T-helper 2 cell treated with Interferon-gamma antibody and Interleukin-4, amounts not matched to agents 5 μg/mL and 100 μg/mL, for 36 hours (primary cell): ENCODE measurements around the gene OR2H1.

Experiments
- DNase-seq: peaks from one replicate; pipeline ENCODE4 v3.0.0; 2021; ENCODE audit warnings: low spot score
- H3K27ac Mint-ChIP-seq: one replicate; pipeline ENCODE4 v1.8.0; 2021; ENCODE audit warnings: mild to moderate bottlenecking, mixed read lengths
- H3K27me3 Mint-ChIP-seq: one replicate; pipeline ENCODE4 v1.8.0; 2021; ENCODE audit warnings: low read depth, mixed read lengths
- H3K36me3 Mint-ChIP-seq: one replicate; pipeline ENCODE4 v1.8.0; 2021; ENCODE audit warnings: low read depth, mixed read lengths
- H3K4me1 Mint-ChIP-seq: one replicate; pipeline ENCODE4 v1.8.0; 2021; ENCODE audit warnings: low read depth, mixed read lengths
- H3K4me3 Mint-ChIP-seq: one replicate; pipeline ENCODE4 v1.8.0; 2022; ENCODE audit warnings: mild to moderate bottlenecking, moderate library complexity, mixed read lengths
- H3K9me3 Mint-ChIP-seq: one replicate; pipeline ENCODE4 v1.8.0; 2021; ENCODE audit warnings: mixed read lengths

Gene OR2H1

DNA sequence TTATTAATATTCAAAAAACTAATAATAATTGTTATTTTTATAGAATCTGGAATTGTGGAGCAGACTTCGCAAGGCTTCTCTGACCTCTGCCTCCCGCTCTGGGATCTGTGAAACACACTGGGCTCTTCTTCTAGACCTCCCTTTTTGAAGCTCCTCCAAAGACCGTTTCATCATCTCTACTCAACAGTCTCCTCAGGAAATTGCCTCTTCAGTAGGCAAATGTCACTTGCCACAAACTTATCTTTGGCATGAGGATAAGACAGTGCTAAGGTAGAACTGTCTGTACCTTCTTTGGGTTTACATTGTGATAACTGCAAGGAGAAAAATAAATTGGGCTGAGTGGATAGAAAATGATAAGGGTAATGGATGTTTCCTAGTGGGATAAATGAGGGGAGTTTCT lies 33.1 kb downstream of the OR2H1 start:
- peaks cover 2% of the 10 kb centered on the region for H3K27me3 Mint-ChIP-seq
- H3K27ac Mint-ChIP-seq: no peak overlapping the region
- H3K9me3 Mint-ChIP-seq: no peaks in the 10 kb centered on the region
- H3K4me1 Mint-ChIP-seq: no peaks in the 10 kb centered on the region
- H3K4me3 Mint-ChIP-seq: no peak overlapping the region
- no peaks in the 10 kb centered on the region for H3K36me3 Mint-ChIP-seq
- no peak for DNase-seq

DNA sequence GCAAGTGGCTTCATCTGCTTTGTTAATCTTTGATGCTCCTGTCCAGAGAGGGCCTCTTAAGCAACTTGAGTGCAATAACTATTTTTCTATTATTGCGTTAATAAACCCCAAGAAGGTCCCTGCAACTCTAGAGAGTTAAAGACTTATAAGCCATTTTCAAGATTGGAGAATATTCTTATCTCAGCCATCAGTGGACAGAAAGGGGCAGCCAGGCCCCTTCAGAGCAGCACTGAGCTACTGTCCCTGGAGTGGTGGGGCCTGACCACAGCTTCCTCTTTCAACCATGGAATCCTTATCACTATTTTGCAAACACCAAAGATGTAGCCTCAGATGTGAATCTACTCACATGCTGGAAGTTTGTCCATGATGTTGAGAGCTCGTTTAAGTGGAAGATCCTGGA lies 33.6 kb downstream of the OR2H1 start:
- no peaks in the 10 kb centered on the region for H3K9me3 Mint-ChIP-seq
- no peaks in the 10 kb centered on the region for H3K4me1 Mint-ChIP-seq
- no peak overlapping the region for H3K4me3 Mint-ChIP-seq
- DNase-seq: no peak
- no peaks in the 10 kb centered on the region for H3K36me3 Mint-ChIP-seq
- no peak overlapping the region for H3K27ac Mint-ChIP-seq
- H3K27me3 Mint-ChIP-seq: peaks cover 4% of the 10 kb centered on the region

DNA sequence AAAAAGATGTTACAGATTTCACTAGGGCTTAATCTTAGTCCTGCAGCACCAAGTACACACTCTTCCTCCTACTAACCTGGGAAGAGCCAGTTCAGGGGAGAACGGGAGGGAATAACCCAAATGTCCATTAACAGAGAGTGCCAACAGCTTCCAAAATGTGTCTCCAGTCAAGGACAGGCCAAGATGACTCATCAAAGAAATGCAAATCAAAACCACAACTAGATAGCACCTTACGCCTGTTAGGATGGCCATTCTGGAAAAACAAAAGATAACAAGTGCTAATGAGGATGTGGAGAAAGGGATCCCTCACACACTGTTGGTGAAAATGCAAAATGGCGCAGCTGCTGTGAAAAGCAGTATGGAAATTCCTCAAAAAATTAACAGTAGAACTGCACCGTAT lies 34.6 kb downstream of the OR2H1 start:
- H3K4me3 Mint-ChIP-seq: no peak overlapping the region
- peaks cover 6% of the 10 kb centered on the region for H3K27me3 Mint-ChIP-seq
- no peak for DNase-seq
- H3K36me3 Mint-ChIP-seq: no peaks in the 10 kb centered on the region
- H3K4me1 Mint-ChIP-seq: no peaks in the 10 kb centered on the region
- no peaks in the 10 kb centered on the region for H3K9me3 Mint-ChIP-seq
- H3K27ac Mint-ChIP-seq: no peak overlapping the region

DNA sequence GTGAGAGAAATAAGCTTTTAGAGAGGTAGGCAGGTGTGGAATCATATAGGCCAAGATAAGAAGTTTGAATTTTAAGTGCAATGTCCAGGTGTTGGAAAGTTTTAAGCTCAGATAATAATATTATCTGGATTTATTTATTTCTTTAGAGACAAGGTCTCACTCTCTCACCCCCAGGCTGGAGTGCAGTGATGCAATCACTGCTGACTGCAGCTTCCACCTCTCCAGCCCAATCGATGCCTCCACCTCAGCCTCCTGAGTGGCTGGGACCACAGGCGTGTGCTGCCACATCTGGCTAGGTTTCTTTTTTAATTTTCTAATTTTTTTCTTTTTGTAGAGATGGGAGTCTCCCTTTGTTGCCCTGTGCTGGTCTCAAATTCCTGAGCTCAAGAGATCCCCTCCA lies 36.3 kb downstream of the OR2H1 start:
- Mint-ChIP-seq H3K9me3 (no peaks in the 10 kb centered on the region), H3K4me1 (no peaks in the 10 kb centered on the region), H3K27ac (no peak overlapping the region), H3K27me3 (peaks cover 16% of the 10 kb centered on the region), H3K4me3 (no peak overlapping the region), H3K36me3 (no peaks in the 10 kb centered on the region)
- DNase-seq: no peak

DNA sequence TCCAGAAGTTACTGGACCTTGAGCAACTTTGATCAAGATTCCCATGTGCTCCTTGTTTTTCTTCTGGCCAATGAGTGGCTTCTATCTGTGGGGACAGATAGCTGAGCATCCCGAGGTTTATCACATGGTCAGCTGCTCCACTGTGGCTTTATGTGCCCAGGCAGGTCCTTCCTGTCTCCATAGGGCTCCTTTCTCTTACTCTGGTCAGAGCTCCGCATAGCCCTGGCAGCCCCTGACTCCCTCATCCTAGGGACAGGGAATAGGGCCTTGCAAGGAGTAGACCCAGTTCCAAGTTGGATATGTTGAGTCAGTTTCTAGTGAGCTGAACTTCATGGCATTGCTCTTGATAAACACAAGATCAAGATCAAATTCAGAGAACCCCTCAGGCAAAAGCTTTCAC lies 37.2 kb downstream of the OR2H1 start:
- Mint-ChIP-seq H3K4me1 (no peaks in the 10 kb centered on the region), H3K27me3 (peaks cover 23% of the 10 kb centered on the region), H3K36me3 (no peaks in the 10 kb centered on the region), H3K4me3 (no peak overlapping the region), H3K27ac (no peak overlapping the region), H3K9me3 (no peaks in the 10 kb centered on the region)
- DNase-seq: no peak

DNA sequence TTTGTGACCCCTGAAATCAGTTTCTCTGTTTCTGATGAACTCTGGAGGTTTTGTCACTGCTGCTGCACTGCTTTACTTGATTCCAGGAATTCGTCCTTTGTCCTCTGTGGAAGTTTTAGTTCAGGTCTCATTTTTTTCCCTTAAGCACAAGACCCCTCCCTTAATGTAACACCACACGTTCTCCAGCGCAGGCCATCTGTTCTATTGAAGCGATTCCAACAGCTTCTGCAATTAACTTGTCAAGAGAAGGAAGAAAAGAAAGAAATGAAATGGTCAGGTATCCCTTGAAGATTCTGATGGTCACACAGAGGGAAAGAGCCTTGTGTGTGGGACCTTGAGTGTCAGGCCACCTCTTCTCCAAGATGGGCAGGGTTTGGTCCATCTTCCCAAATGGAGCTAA lies 38.6 kb downstream of the OR2H1 start:
- no peak for DNase-seq
- Mint-ChIP-seq H3K4me1 (no peaks in the 10 kb centered on the region), H3K9me3 (no peaks in the 10 kb centered on the region), H3K4me3 (no peak overlapping the region), H3K27ac (no peak overlapping the region), H3K27me3 (peaks cover 23% of the 10 kb centered on the region), H3K36me3 (no peaks in the 10 kb centered on the region)

DNA sequence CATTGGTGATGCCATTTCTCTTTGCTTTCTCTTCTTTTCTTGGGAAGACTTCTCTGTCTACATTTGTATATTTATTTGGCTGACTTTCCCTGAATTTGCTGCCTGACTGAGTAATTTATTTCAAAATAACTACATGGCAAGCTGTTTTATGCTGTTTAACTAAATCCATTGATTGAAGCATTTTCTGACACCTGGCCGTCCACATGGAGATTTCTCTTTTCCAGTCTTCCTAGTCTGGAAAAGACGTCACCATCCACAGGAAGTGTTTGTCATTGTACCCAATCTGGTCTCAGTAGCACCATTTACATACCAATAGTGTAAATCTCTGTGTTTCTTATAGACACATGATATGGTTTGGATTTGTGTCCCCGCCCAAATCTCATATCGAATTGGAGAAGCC lies 40.0 kb downstream of the OR2H1 start:
- H3K9me3 Mint-ChIP-seq: no peaks in the 10 kb centered on the region
- H3K27ac Mint-ChIP-seq: no peak overlapping the region
- no peak for DNase-seq
- H3K27me3 Mint-ChIP-seq: peaks cover 23% of the 10 kb centered on the region
- no peaks in the 10 kb centered on the region for H3K4me1 Mint-ChIP-seq
- H3K4me3 Mint-ChIP-seq: no peak overlapping the region
- no peaks in the 10 kb centered on the region for H3K36me3 Mint-ChIP-seq

DNA sequence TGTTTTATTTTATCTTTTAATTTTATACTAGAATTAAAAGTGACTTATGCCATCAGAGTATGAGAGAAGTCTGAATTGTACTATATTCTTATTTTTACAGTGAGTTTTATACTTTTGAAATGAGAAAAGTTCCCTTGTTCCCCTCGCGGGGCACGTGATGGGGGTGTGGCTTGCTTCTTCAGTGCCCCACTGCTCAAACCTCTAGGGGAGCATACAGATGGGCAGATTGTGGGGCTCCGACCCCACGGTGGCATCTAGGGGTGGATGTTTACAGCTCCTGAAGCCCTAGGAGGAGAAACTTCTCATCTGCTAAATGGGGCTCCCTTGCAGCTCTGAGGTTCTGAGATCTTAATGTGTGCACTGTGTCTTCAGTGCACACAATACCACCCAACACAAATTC lies 42.7 kb downstream of the OR2H1 start:
- Mint-ChIP-seq H3K4me3 (no peak overlapping the region), H3K27ac (no peak overlapping the region), H3K9me3 (no peaks in the 10 kb centered on the region), H3K4me1 (no peaks in the 10 kb centered on the region), H3K27me3 (peaks cover 25% of the 10 kb centered on the region), H3K36me3 (no peaks in the 10 kb centered on the region)
- DNase-seq: no peak

DNA sequence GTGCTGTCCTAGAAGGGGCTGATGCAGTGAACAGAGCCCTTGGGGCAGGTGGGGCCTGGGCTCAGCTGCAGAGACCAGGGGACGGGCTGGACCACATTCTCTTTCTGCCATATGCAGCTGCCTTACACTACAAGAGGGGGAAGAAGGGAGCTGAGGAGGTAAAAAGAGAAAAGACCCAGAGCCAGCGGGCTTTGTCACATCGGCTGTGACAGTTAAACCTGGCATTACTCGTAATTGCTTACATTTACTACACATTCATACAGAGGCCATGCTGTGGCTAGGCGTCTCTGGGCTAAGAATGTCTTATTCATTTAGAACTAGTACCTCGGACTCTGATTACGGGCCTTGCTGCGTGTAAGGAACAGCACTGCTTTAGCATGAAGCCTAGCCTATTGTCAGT lies 43.6 kb downstream of the OR2H1 start:
- no peak overlapping the region for H3K4me3 Mint-ChIP-seq
- DNase-seq: no peak
- H3K4me1 Mint-ChIP-seq: no peaks in the 10 kb centered on the region
- no peaks in the 10 kb centered on the region for H3K36me3 Mint-ChIP-seq
- peaks cover 22% of the 10 kb centered on the region for H3K27me3 Mint-ChIP-seq
- H3K9me3 Mint-ChIP-seq: no peaks in the 10 kb centered on the region
- no peak overlapping the region for H3K27ac Mint-ChIP-seq

DNA sequence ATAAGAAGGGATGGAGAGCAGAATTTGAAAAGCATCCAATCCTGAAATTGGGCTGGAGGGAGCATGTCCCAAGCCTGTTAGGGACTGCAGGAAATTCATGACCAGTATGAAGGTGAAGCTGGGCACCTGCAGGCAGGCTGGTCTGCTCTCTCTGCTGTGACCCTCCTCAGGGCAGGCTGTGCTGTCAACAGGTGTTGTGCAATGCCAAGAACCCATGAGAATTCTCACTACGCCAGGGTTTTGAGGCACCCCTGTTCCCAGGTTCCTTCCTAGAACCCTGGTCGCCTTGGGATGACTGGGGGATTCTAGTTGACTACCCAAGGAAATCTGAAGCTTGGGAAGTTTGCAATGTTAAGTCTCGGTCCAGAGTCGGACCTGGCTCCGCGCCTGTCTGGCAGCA lies 44.2 kb downstream of the OR2H1 start:
- Mint-ChIP-seq H3K27me3 (peaks cover 22% of the 10 kb centered on the region), H3K4me3 (no peak overlapping the region), H3K4me1 (no peaks in the 10 kb centered on the region), H3K36me3 (no peaks in the 10 kb centered on the region), H3K9me3 (no peaks in the 10 kb centered on the region), H3K27ac (no peak overlapping the region)
- DNase-seq: no peak

DNA sequence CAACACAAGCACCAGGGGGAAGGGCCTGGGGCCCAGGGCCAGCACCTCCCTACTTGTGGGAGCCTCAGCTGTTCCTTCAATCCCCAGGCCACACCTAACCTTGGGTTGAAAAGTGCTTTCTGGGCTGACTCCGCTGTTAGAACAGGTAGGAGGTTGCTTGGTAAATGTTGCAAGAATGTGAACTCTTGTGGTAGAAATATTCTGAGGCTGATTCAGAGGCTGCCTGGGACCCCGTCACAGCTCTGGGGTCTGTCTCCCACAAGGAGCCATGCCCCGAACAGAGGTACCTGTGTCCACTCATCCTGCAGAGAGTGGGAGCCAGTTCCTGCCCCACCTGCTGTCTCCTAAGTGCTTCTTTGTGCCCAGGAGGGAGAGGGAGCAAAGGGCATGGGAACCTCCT lies 45.2 kb downstream of the OR2H1 start:
- Mint-ChIP-seq H3K36me3 (no peaks in the 10 kb centered on the region), H3K9me3 (no peaks in the 10 kb centered on the region), H3K4me1 (no peaks in the 10 kb centered on the region), H3K27ac (no peak overlapping the region), H3K4me3 (no peak overlapping the region), H3K27me3 (peaks cover 15% of the 10 kb centered on the region)
- no peak for DNase-seq

DNA sequence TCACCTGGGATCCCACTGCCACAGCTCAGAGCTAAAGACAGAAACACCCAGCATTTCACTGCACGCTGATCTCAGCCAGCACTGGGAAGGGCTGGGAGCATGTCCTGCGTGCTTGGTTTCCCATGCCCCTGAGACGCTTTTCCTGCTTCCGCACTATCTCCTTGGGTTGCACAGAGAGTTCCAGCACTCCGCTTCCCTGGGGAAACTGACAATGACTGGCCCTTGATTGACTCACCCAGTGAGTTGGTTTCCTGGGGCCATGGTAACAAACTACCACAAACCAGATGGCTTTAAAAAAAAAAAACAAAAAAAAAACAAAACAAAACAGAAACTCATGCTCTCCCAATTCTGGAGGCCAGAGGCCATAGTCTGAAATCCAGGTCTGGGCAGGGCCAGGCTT lies 45.6 kb downstream of the OR2H1 start:
- Mint-ChIP-seq H3K4me1 (no peaks in the 10 kb centered on the region), H3K27ac (no peak overlapping the region), H3K4me3 (no peak overlapping the region), H3K36me3 (no peaks in the 10 kb centered on the region), H3K27me3 (peaks cover 11% of the 10 kb centered on the region), H3K9me3 (no peaks in the 10 kb centered on the region)
- DNase-seq: no peak

DNA sequence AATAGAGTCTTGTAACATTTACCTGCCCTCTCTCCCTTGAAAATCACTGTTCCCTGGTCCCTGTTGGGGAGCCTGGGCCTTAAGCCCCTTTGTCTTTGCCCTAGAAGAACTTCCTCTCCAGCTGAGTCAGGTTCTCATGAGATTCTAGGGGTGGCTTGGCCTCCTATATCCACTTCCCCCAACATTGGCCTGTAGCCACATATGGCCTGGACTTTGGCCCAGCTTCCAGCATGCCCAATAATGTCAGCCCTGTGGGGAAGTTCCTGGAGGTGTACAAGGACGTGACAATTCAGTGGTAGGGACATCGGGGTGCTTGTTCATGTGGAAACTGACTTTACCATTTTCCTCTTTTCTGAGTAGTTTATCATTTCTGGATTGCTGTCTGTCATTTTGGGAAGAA lies 48.0 kb downstream of the OR2H1 start:
- Mint-ChIP-seq H3K27me3 (peaks cover 3% of the 10 kb centered on the region), H3K9me3 (no peaks in the 10 kb centered on the region)

DNA sequence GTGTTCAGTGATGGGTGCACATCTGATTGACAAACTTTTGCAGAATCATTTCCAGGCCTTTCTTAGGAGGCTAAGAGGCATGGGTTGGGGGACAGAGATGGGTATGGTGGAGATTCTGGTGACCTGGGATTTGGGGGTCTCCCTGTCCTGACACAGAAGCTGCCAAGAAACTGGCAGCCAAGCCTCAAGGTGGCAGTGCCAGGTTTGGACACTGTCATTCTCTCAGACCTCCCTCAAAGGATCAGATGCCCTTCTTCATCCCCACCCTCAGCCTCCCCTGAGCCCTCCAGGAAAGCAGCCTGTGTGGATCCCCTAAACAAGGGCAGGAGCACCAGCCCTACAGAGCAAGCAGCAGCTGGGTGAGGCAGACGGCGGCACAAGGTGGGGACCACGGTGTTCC lies 48.9 kb downstream of the OR2H1 start:
- no peak overlapping the region for H3K27ac Mint-ChIP-seq
- no peak for DNase-seq
- H3K36me3 Mint-ChIP-seq: no peaks in the 10 kb centered on the region
- H3K27me3 Mint-ChIP-seq: peaks cover 5% of the 10 kb centered on the region
- no peak overlapping the region for H3K4me3 Mint-ChIP-seq
- H3K9me3 Mint-ChIP-seq: no peaks in the 10 kb centered on the region
- H3K4me1 Mint-ChIP-seq: no peaks in the 10 kb centered on the region

More for the DNA sequence above, 48.0 kb downstream of the OR2H1 start:
- no peaks in the 10 kb centered on the region for H3K4me1 Mint-ChIP-seq
- no peak for DNase-seq
- no peak overlapping the region for H3K4me3 Mint-ChIP-seq
- H3K36me3 Mint-ChIP-seq: no peaks in the 10 kb centered on the region
- H3K27ac Mint-ChIP-seq: no peak overlapping the region

DNA sequence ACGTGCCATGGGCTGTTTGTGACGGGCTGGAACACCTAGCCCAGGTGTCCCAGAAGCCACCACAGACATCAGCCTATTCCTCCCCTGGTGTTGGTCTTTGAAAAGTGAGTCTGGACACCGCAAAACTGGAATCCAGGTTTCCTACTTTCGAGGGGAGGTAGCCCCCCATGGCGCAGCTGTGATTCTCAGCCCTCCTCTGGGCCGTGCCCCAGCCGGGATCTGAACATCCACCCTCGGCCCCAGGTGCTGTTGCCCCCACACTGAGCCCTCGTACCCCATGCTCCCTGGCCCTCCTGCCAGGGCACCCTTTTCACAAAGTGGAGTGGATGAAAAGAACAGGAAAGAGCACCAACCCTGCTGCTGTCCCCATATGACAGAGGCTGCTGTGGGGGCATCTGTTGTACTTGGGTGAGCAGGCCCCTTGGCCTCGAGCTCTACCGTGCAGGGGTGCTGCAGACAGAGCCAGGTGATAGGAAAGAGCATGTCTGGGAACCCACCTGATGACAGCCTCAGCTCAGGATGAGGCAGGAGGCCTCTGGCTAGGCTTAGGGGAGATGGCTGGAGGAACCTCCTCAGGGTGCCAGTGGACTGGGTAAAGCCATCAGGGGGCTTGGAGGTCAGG lies 49.6 kb downstream of the OR2H1 start:
- Mint-ChIP-seq H3K27me3 (peaks cover 6% of the 10 kb centered on the region), H3K4me3 (no peak overlapping the region), H3K27ac (no peak overlapping the region), H3K36me3 (no peaks in the 10 kb centered on the region), H3K4me1 (no peaks in the 10 kb centered on the region), H3K9me3 (no peaks in the 10 kb centered on the region)
- no peak for DNase-seq
